B cell (primary cell): ENCODE results near the gene GOSR2. TPM values are rescaled to one million over a fixed set of nuclear protein-coding genes. Genes with fewer than 3 reads are reported as not detected.

Experiments used
- ATAC-seq: fragments of 200-7000 bp; cut with Tn5 transposase; one replicate; pipeline ENCODE4 v1.10.0; 2021; ENCODE audit warnings: low read depth, mild to moderate bottlenecking, moderate number of reproducible peaks, moderate library complexity
- CTCF ChIA-PET: fragments of 350-600 bp; sonication (Branson Sonifier 250); formaldehyde crosslinking; loops from one replicate; lab custom pipeline; 2021; ENCODE audit warnings: antibody characterized with exemption, inconsistent platforms; lab: Charles Lee
- POLR2A ChIA-PET: fragments of 350-600 bp; sonication (Branson Sonifier 250); formaldehyde crosslinking; loops from one replicate; lab custom pipeline; 2021; ENCODE audit warnings: antibody characterized with exemption; lab: Charles Lee
- DNase-seq: peaks from one replicate; pipeline ENCODE4 v3.0.0; 2013
- H2AFZ ChIP-seq: 2 replicates; pipeline ENCODE4 v1.6.1; 2012; ENCODE audit warnings: mild to moderate bottlenecking, low read depth, low read length; ENCODE audit not compliant: insufficient read depth, poor library complexity, severe bottlenecking
- H3K27ac ChIP-seq, 2 donors: 1 replicate in 1 of 2; 2 replicates in 1 of 2; pipeline ENCODE4 v1.5.1; 2012 to 2013; ENCODE audit warnings: low read length in 2 of 2, mild to moderate bottlenecking in 2 of 2, moderate library complexity in 1 of 2
- H3K27me3 ChIP-seq, 4 experiments: fragments of 200-600 bp in 1 of 4; sonication (generic) in 1 of 4; replicated peaks in 1 of 4; 1 replicate in 2 of 4; 2 replicates in 2 of 4; pipeline versions ENCODE4 v1.6.1 to v1.7.0; 2013 to 2016; ENCODE audit warnings: low read length in 3 of 4, mild to moderate bottlenecking in 2 of 4, mixed read lengths in 1 of 4, moderate library complexity in 1 of 4; ENCODE audit not compliant: insufficient read depth in 4 of 4, control insufficient read depth in 3 of 4; ENCODE audit errors: control extremely low read depth in 1 of 4
- H3K36me3 ChIP-seq, 2 experiments: replicated peaks in 1 of 2; 1 replicate in 1 of 2; 2 replicates in 1 of 2; pipeline versions ENCODE4 v1.6.1 to v1.7.1; 2013; ENCODE audit warnings: low read length in 1 of 2; ENCODE audit not compliant: insufficient read depth in 2 of 2, control insufficient read depth in 1 of 2; ENCODE audit errors: control extremely low read depth in 1 of 2, extremely low read depth in 1 of 2
- H3K4me1 ChIP-seq, 2 donors: fragments of 200-600 bp in 1 of 2; sonication (generic) in 1 of 2; 1 replicate in 1 of 2; 2 replicates in 1 of 2; pipeline versions ENCODE4 v1.5.1 to v1.6.1; 2013 to 2017; ENCODE audit warnings: low read length in 2 of 2; ENCODE audit not compliant: control insufficient read depth in 2 of 2, insufficient read depth in 2 of 2
- H3K4me2 ChIP-seq: replicated peaks from 2 replicates; pipeline ENCODE3; 2012; ENCODE audit warnings: mild to moderate bottlenecking, low read depth, low read length; ENCODE audit not compliant: poor library complexity, severe bottlenecking
- H3K4me3 ChIP-seq, 5 experiments: fragments of 200-600 bp in 1 of 5; sonication (generic) in 1 of 5; 1 replicate in 3 of 5; 2 replicates in 2 of 5; pipeline versions ENCODE4 v1.5.1 to v1.7.0; 2011 to 2016; ENCODE audit warnings: low read length in 4 of 5, mild to moderate bottlenecking in 4 of 5, low read depth in 2 of 5, control low read depth in 1 of 5, moderate library complexity in 1 of 5; ENCODE audit not compliant: insufficient read depth in 1 of 5; ENCODE audit errors: control extremely low read depth in 1 of 5, extremely low read depth in 1 of 5
- H3K79me2 ChIP-seq: fragments of 200-600 bp; sonication (generic); one replicate; pipeline ENCODE4 v1.6.0; 2016; ENCODE audit warnings: low read length; ENCODE audit not compliant: control insufficient read depth, insufficient read depth
- H3K9ac ChIP-seq: fragments of 200-600 bp; sonication (generic); 2 replicates; pipeline ENCODE4 v1.6.1; 2017; ENCODE audit warnings: mild to moderate bottlenecking, low read length, moderate library complexity
- H3K9me3 ChIP-seq, 3 donors: one replicate each; pipeline versions ENCODE4 v1.6.1 to v1.7.1; 2013; ENCODE audit warnings: low read length in 2 of 3; ENCODE audit not compliant: control insufficient read depth in 2 of 3, insufficient read depth in 1 of 3; ENCODE audit errors: control extremely low read depth in 1 of 3
- H4K20me1 ChIP-seq: 2 replicates; pipeline ENCODE4 v1.6.0; 2012; ENCODE audit warnings: mild to moderate bottlenecking, low read length; ENCODE audit not compliant: insufficient read depth, control insufficient read depth, poor library complexity, severe bottlenecking
- H3K27ac Mint-ChIP-seq: one replicate; pipeline ENCODE4 v1.8.0; 2021; ENCODE audit warnings: mixed read lengths
- H3K27me3 Mint-ChIP-seq: one replicate; pipeline ENCODE4 v1.8.0; 2021; ENCODE audit warnings: mixed read lengths
- H3K4me1 Mint-ChIP-seq: one replicate; pipeline ENCODE4 v1.8.0; 2021; ENCODE audit warnings: mixed read lengths
- H3K4me3 Mint-ChIP-seq: one replicate; pipeline ENCODE4 v1.8.0; 2021; ENCODE audit warnings: mixed read lengths
- H3K9me3 Mint-ChIP-seq: one replicate; pipeline ENCODE4 v1.8.0; 2022; ENCODE audit warnings: mixed read lengths; ENCODE audit not compliant: insufficient read depth
- CTCF ChIP-seq: fragments of 200-600 bp; IDR thresholded peaks from one replicate; pipeline ENCODE4 v1.8.0; 2022; ENCODE audit warnings: antibody characterized with exemption, mild to moderate bottlenecking
- EZH2 ChIP-seq: IDR thresholded peaks from 2 replicates; pipeline ENCODE4 v1.6.1; 2012; ENCODE audit warnings: borderline replicate concordance, low read depth, mild to moderate bottlenecking, moderate library complexity, low read length; ENCODE audit not compliant: insufficient read depth, poor library complexity, severe bottlenecking
- WGBS: methylation state at CpG from one replicate; pipeline ENCODE4 v1.1.5; 2013; ENCODE audit warnings: missing lambda C conversion rate; ENCODE audit not compliant: insufficient coverage; 5-methylcytosine and 5-hydroxymethylcytosine counted together
- intact Hi-C: fragments of 100-400 bp; cut with micrococcal nuclease; formaldehyde crosslinking; loops from one replicate; pipeline ENCODE4 v1.10.0; 2022
- polyA plus RNA-seq: library from polyadenylated mRNA; depleted of rRNA; stranded (reverse); fragments of >200 nt; gene quantifications from 2 replicates; pipeline ENCODE4 v1.2.3, GENCODE V29; 2012
- total RNA-seq, 2 donors: library from RNA; stranded (reverse); fragments of 120-200 nt in 1 of 2; gene quantifications; 1 replicate in 1 of 2; 2 replicates in 1 of 2; pipeline versions ENCODE4 v1.2.3 to v1.2.4, GENCODE V29; 2013 to 2022

GOSR2 gene
- total and polyA plus RNA-seq, 2 donors (not counting 1 experiment from before 2014, with no cell fraction given): 33.2 to 91.0 TPM

GRCh38 chr17:46977348-46977747 is 54.4 kb downstream of the GOSR2 start:
- Histone ChIP-seq H3K79me2 (no peaks in the 10 kb centered on the region), H3K4me1 (peaks cover 14 to 19% of the 10 kb centered on the region in 2 donors), H3K4me3 (no peak overlapping the region), H3K36me3 (no peaks in the 10 kb centered on the region), H3K27me3 (peaks cover 0 to 39% (median 16%) of the 10 kb centered on the region in 4 experiments), H3K27ac (no peak overlapping the region), H3K4me2 (no peak overlapping the region), H2AFZ (no peak overlapping the region), H3K9ac (no peak overlapping the region), H3K9me3 (peaks cover 0 to 4% (median 0%) of the 10 kb centered on the region in 3 donors), H4K20me1 (no peaks in the 10 kb centered on the region)
- DNase-seq: no peak
- Mint-ChIP-seq H3K27ac (no peak overlapping the region), H3K9me3 (no peaks in the 10 kb centered on the region), H3K4me1 (peaks cover 21% of the 10 kb centered on the region), H3K4me3 (peak overlapping the region; percentile 82), H3K27me3 (peaks cover 30% of the 10 kb centered on the region)
- TF ChIP-seq CTCF (no peak), EZH2 (no peak)
- ChIA-PET POLR2A (interaction anchor here (1.2 kb wide), 1 partner anchor 13 kb away, joined by 3 read pairs; no protein-coding TSS in a partner anchor), CTCF (interaction anchor here (1.6 kb wide), 1 partner anchor 23 kb away, joined by 6 read pairs; no protein-coding TSS in a partner anchor)
- 74% methylated on average over 5 of the region's 7 CpGs for WGBS
- intact Hi-C loops: no loop called here
- ATAC-seq: no peak

GRCh38 chr17:46977750-46978488 is 55.0 kb downstream of the GOSR2 start:
- H3K4me1 Mint-ChIP-seq: peaks cover 27% of the 10 kb centered on the region
- Histone ChIP-seq H3K9ac (peak overlapping the region; percentile 69), H3K27me3 (peaks cover 0 to 39% (median 16%) of the 10 kb centered on the region in 4 experiments), H3K36me3 (no peaks in the 10 kb centered on the region), H3K79me2 (no peaks in the 10 kb centered on the region), H3K4me2 (peak overlapping the region; percentile 99), H3K4me3 (peak overlapping the region in 4 of 5 experiments; percentile 34 to 75 (median 61)), H3K4me1 (peaks cover 14 to 19% of the 10 kb centered on the region in 2 donors), H4K20me1 (no peaks in the 10 kb centered on the region), H3K9me3 (peaks cover 0 to 4% (median 0%) of the 10 kb centered on the region in 3 donors), H2AFZ (peak overlapping the region; percentile 74), H3K27ac (no peak overlapping the region)
- H3K27ac Mint-ChIP-seq: no peak overlapping the region
- ChIA-PET CTCF (interaction anchor here (1.0 to 1.6 kb wide), 2 partner anchors 23 to 35 kb away, joined by 5 to 6 read pairs; no protein-coding TSS in a partner anchor), POLR2A (interaction anchor here (1.2 kb wide), 1 partner anchor 12 kb away, joined by 3 read pairs; no protein-coding TSS in a partner anchor)
- TF ChIP-seq EZH2 (peak; percentile 74), CTCF (no peak)
- ATAC-seq (no peak), DNase-seq (no peak)
- H3K27me3 Mint-ChIP-seq: peaks cover 30% of the 10 kb centered on the region
- H3K4me3 Mint-ChIP-seq: peak overlapping the region; percentile 82
- 39% methylated on average over 36 of the region's 36 CpGs for WGBS
- intact Hi-C loops: no loop called here
- no peaks in the 10 kb centered on the region for H3K9me3 Mint-ChIP-seq
